Measurements from ENCODE around the gene PRKAG2.
A peak's percentile ranks its signal among the peaks of the same experiment; 100 is the strongest.

The PRKAG2 gene

GRCh38 chr7:151662251-151662826 is 214.6 kb downstream of the PRKAG2 start:
- H3K4me3 ChIP-seq (replicated peaks in 1 of 2; ENCODE audit: low read depth in 2 of 2, low read length in 2 of 2): no peak overlapping the region
- no peak for TF ChIP-seq CTCF (IDR thresholded peaks at IDR 0.05; ENCODE audit: low read depth, low read length)

GRCh38 chr7:151661587-151661986 is 215.3 kb downstream of the PRKAG2 start:
- no peak for TF ChIP-seq CTCF (IDR thresholded peaks at IDR 0.05; ENCODE audit: low read depth, low read length)
- no peak for DNase-seq (ENCODE audit: low read depth in 2 of 2)

More at GRCh38 chr7:151662251-151662826, 214.6 kb downstream of the PRKAG2 start:
- no peak for DNase-seq (ENCODE audit: low read depth in 2 of 2)

GRCh38 chr7:151660141-151660540 is 216.8 kb downstream of the PRKAG2 start:
- DNase-seq (ENCODE audit: low read depth in 2 of 2): peak in 1 of 2 donors; percentile 63
- no peak overlapping the region for H3K4me3 ChIP-seq (replicated peaks in 1 of 2; ENCODE audit: low read depth in 2 of 2, low read length in 2 of 2)
- TF ChIP-seq CTCF (IDR thresholded peaks at IDR 0.05; ENCODE audit: low read depth, low read length): no peak

More at GRCh38 chr7:151661587-151661986, 215.3 kb downstream of the PRKAG2 start:
- H3K4me3 ChIP-seq (replicated peaks in 1 of 2; ENCODE audit: low read depth in 2 of 2, low read length in 2 of 2): no peak overlapping the region

DNA sequence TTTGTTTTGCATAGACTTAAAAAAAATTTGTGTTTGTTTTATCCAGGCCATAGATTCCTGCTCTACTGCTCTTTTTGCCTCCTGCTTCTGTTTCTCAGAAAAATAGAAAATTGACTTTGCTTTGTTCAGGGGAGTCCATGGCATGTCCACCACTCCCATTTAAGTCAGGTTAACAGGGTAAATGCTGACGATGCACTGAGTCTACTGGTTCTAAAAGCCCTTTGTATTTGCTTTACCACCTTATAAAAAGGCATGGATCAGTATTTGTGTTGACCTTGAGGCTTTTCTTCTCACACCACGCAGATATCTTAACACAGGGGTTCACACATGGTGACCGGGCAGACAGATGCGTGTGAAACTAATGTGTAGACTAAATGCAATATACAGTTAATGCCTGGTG is 217.7 kb downstream of the PRKAG2 start:
- DNase-seq (ENCODE audit: low read depth in 2 of 2): no peak
- no peak for TF ChIP-seq CTCF (IDR thresholded peaks at IDR 0.05; ENCODE audit: low read depth, low read length)
- no peak overlapping the region for H3K4me3 ChIP-seq (replicated peaks in 1 of 2; ENCODE audit: low read depth in 2 of 2, low read length in 2 of 2)

DNA sequence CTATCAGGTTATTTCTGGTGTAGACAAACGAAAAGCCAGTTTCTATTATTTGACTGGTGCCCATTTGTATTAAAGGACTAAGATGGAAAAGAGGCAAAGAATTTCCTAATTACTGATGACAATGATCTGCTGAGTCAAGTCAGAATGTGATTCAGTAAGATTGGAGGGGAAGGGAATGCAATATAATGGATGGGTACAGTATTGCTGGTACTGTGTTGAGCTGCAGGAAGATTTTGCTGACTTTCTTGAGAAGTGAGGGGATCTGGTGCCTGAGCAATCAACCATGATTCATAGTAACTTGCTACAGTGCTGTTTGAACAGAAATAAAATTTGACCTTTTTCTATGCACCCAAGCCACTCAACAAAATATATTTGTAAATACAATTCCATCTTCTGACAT is 218.1 kb downstream of the PRKAG2 start:
- H3K4me3 ChIP-seq (replicated peaks in 1 of 2; ENCODE audit: low read depth in 2 of 2, low read length in 2 of 2): no peak overlapping the region

GRCh38 chr7:151657173-151657572 is 219.7 kb downstream of the PRKAG2 start:
- no peak for TF ChIP-seq CTCF (IDR thresholded peaks at IDR 0.05; ENCODE audit: low read depth, low read length)
- no peak overlapping the region for H3K4me3 ChIP-seq (replicated peaks in 1 of 2; ENCODE audit: low read depth in 2 of 2, low read length in 2 of 2)
- DNase-seq (ENCODE audit: low read depth in 2 of 2): no peak

More for the DNA sequence above, 218.1 kb downstream of the PRKAG2 start:
- DNase-seq (ENCODE audit: low read depth in 2 of 2): peak in 1 of 2 donors; percentile 34
- TF ChIP-seq CTCF (IDR thresholded peaks at IDR 0.05; ENCODE audit: low read depth, low read length): no peak

- no peak for TF ChIP-seq CTCF (IDR thresholded peaks at IDR 0.05; ENCODE audit: low read depth, low read length)
- H3K4me3 ChIP-seq (replicated peaks in 1 of 2; ENCODE audit: low read depth in 2 of 2, low read length in 2 of 2): no peak overlapping the region
- DNase-seq (ENCODE audit: low read depth in 2 of 2): no peak
Measured at GRCh38 chr7:151655555-151655954, 221.4 kb downstream of the PRKAG2 start.
